GM12878 (cell line): Measurements from ENCODE around the gene DIAPH3. TPM values are rescaled to one million over a fixed set of nuclear protein-coding genes. Genes with fewer than 3 reads are reported as not detected.

Experiments
- ATAC-seq: fragments of 200-7000 bp; cut with Tn5 transposase; 3 replicates; pipeline ENCODE4 v1.9.1; 2020; ENCODE audit warnings: mild to moderate bottlenecking, moderate library complexity
- BruUV-seq: library from RNA; stranded (reverse); fragments of 400-500 nt; replicated peaks from 2 replicates; lab custom pipeline; 2021; lab: Mats Ljungman, UMichigan
- CTCF ChIA-PET: fragments of 300-600 bp; sonication (Branson Sonifier 250); formaldehyde crosslinking; extraction: SDS; loops from one replicate; lab custom pipeline; 2021; ENCODE audit warnings: inconsistent platforms; lab: Yijun Ruan, JAX
- POLR2A ChIA-PET: fragments of 350-600 bp; formaldehyde crosslinking; extraction: SDS; loops from one replicate; lab custom pipeline; 2021; ENCODE audit warnings: inconsistent platforms; lab: Charles Lee
- RAD21 ChIA-PET: fragments of 300-600 bp; sonication (Branson Sonifier 250); formaldehyde crosslinking; loops from one replicate; lab custom pipeline; 2023; ENCODE audit warnings: antibody characterized with exemption; ENCODE audit not compliant: unreplicated experiment; lab: Charles Lee
- SMC1A ChIA-PET: fragments of 300-600 bp; sonication (Branson Sonifier 250); formaldehyde crosslinking; loops from one replicate; lab custom pipeline; 2023; ENCODE audit not compliant: unreplicated experiment, uncharacterized antibody; lab: Charles Lee
- DNase-seq: peaks from one replicate; pipeline ENCODE4 v3.0.0-alpha.2; 2011; ENCODE audit warnings: low read depth, low spot score
- FAIRE-seq: peaks from 3 replicates; lab custom pipeline; 2011; peaks lifted over from hg19 to GRCh38; lab: Jason Lieb, UNC
- H2AFZ ChIP-seq: 2 replicates; pipeline ENCODE4 v1.6.0; 2011; ENCODE audit warnings: low read depth, low read length, control low read depth; ENCODE audit not compliant: control insufficient read depth
- H3K27ac ChIP-seq: 2 replicates; pipeline ENCODE4 v1.5.1; 2011; ENCODE audit warnings: control low read depth; ENCODE audit not compliant: control insufficient read depth, insufficient read depth
- H3K27me3 ChIP-seq, 2 experiments: replicated peaks in 1 of 2; 2 replicates each; pipeline versions ENCODE4 v1.6.0 to v1.6.1; 2011; ENCODE audit warnings: low read length in 1 of 2; ENCODE audit not compliant: control insufficient read depth in 2 of 2, insufficient read depth in 2 of 2
- H3K36me3 ChIP-seq, 2 experiments: 2 replicates each; pipeline ENCODE4 v1.5.1; 2011; ENCODE audit warnings: low read length in 1 of 2; ENCODE audit not compliant: control insufficient read depth in 2 of 2, insufficient read depth in 2 of 2
- H3K4me1 ChIP-seq: 2 replicates; pipeline ENCODE4 v1.6.1; 2011; ENCODE audit warnings: mild to moderate bottlenecking, low read length, moderate library complexity, mixed read lengths; ENCODE audit not compliant: control insufficient read depth, insufficient read depth
- H3K4me2 ChIP-seq: 2 replicates; pipeline ENCODE4 v1.6.0; 2011; ENCODE audit warnings: control low read depth; ENCODE audit not compliant: control insufficient read depth, insufficient read depth
- H3K4me3 ChIP-seq: fragments of 200-600 bp; sonication (generic); 2 replicates; pipeline ENCODE4 v1.5.1; 2016
- H3K79me2 ChIP-seq: 2 replicates; pipeline ENCODE4 v1.6.0; 2011; ENCODE audit warnings: low read length; ENCODE audit not compliant: control insufficient read depth, insufficient read depth
- H3K9ac ChIP-seq: 2 replicates; pipeline ENCODE4 v1.8.0; 2011; ENCODE audit warnings: low read length, control low read depth, mixed read lengths; ENCODE audit not compliant: control insufficient read depth, insufficient read depth
- H3K9me3 ChIP-seq: replicated peaks from 3 replicates; pipeline ENCODE4 v1.5.1; 2011; ENCODE audit warnings: mild to moderate bottlenecking, low read length; ENCODE audit not compliant: control insufficient read depth, insufficient read depth
- H4K20me1 ChIP-seq: 2 replicates; pipeline ENCODE4 v1.6.0; 2011; ENCODE audit not compliant: control insufficient read depth, insufficient read depth
- BCL11A ChIP-seq: IDR thresholded peaks from 2 replicates; pipeline ENCODE4 v1.6.1; 2011; ENCODE audit warnings: low read depth, low read length
- BCL3 ChIP-seq: IDR thresholded peaks from 2 replicates; pipeline ENCODE4 v1.6.1; 2011; ENCODE audit warnings: borderline replicate concordance, low read depth, mild to moderate bottlenecking, moderate library complexity, low read length; ENCODE audit not compliant: insufficient read depth, poor library complexity, severe bottlenecking
- CEBPZ ChIP-seq: fragments of 150-350 bp; IDR thresholded peaks from 2 replicates; pipeline ENCODE4 v1.6.1; 2016; ENCODE audit warnings: low read depth, low read length
- CHD1 ChIP-seq: IDR thresholded peaks from 2 replicates; pipeline ENCODE4 v1.6.1; 2012; ENCODE audit warnings: low read depth, low read length, improper control_type of control experiment
- RAD51 ChIP-seq: fragments of 450-650 bp; IDR thresholded peaks from 2 replicates; pipeline ENCODE4 v1.6.1; 2016; ENCODE audit warnings: moderate library complexity, mild to moderate bottlenecking, inconsistent platforms
- RFX5 ChIP-seq: IDR thresholded peaks from 2 replicates; pipeline ENCODE4 v1.6.1; 2011; ENCODE audit warnings: low read depth, low read length, improper control_type of control experiment
- SPI1 ChIP-seq: IDR thresholded peaks from 2 replicates; pipeline ENCODE4 v1.6.1; 2011; ENCODE audit warnings: low read depth, mild to moderate bottlenecking, low read length, moderate library complexity, borderline replicate concordance; ENCODE audit not compliant: insufficient read depth
- TCF7 ChIP-seq: IDR thresholded peaks from 2 replicates; pipeline ENCODE4 v1.6.1; 2014; ENCODE audit warnings: antibody characterized with exemption, borderline replicate concordance
- WGBS: methylation state at CpG from one replicate; pipeline ENCODE4 v1.1.6; 2016; ENCODE audit warnings: low lambda C conversion rate; ENCODE audit not compliant: insufficient replicate concordance, insufficient coverage; ENCODE audit errors: missing lambda C conversion rate; 5-methylcytosine and 5-hydroxymethylcytosine counted together
- in situ Hi-C: fragments of 300-500 bp; cut with MboI; formaldehyde crosslinking; loops from 9 replicates; pipeline ENCODE4 v1.14.3; 2018; ENCODE audit warnings: mixed read lengths
- intact Hi-C: fragments of 100-400 bp; cut with micrococcal nuclease; formaldehyde crosslinking; loops from one replicate; pipeline ENCODE4 v1.14.2; 2022; ENCODE audit not compliant: unreplicated experiment
- polyA plus RNA-seq, 11 experiments: library from polyadenylated mRNA; depleted of rRNA in 4 of 11; unstranded in 6 of 11; stranded (reverse) in 5 of 11; fragments of >200 nt; fragmentation: Nextera tagmentation in 4 of 11; fragmentation: Illumina TruSeq in 1 of 11; extraction: Ambion mirVana in 4 of 11; extraction: Trizol in 1 of 11; gene quantifications; 1 replicate in 1 of 11; 2 replicates in 10 of 11; pipeline versions ENCODE4 v1.2.1 to v1.2.3, GENCODE V29; 2011 to 2016; ENCODE audit warnings: inconsistent platforms in 2 of 11, missing spikeins in 2 of 11, low read depth in 1 of 11
- total RNA-seq, 4 experiments: library from RNA; depleted of rRNA in 3 of 4; stranded (reverse); fragments of >200 nt in 3 of 4; fragmentation: Illumina TruSeq in 1 of 4; extraction: Trizol in 1 of 4; gene quantifications; 2 replicates each; pipeline versions ENCODE4 v1.2.1 to v1.2.3, GENCODE V29; 2013 to 2021

Gene DIAPH3
- total and polyA plus RNA-seq, 10 of the 15 experiments (the other 5 are each of a cell fraction or from before 2014, with no cell fraction given) = 10.1 to 25.2 (median 15.4) TPM

- Histone ChIP-seq H3K4me2 (no peak overlapping the region), H3K4me3 (no peak overlapping the region), H4K20me1 (no peaks in the 10 kb centered on the region), H3K27me3 (no peaks in the 10 kb centered on the region), H3K27ac (no peak overlapping the region), H3K79me2 (no peaks in the 10 kb centered on the region), H3K4me1 (no peaks in the 10 kb centered on the region), H3K9me3 (no peaks in the 10 kb centered on the region), H3K9ac (no peak overlapping the region), H3K36me3 (no peaks in the 10 kb centered on the region), H2AFZ (no peak overlapping the region)
- POLR2A ChIA-PET = no interaction called here
- ATAC-seq (no peak), FAIRE-seq (no peak), DNase-seq (no peak)
- CTCF ChIA-PET = interaction anchor here (1.0 kb wide), 1 partner anchor 10 kb away, joined by 3 read pairs; no protein-coding TSS in a partner anchor
- SMC1A ChIA-PET = interaction anchor here (0.6 kb wide), 1 partner anchor 1447 kb away, joined by 3 read pairs; no protein-coding TSS in a partner anchor
- TF ChIP-seq TCF7 (no peak), SPI1 (peak; percentile 13; the same call in 1 of the 2 replicates), RAD51 (no peak), BCL3 (no peak)
- no TSS peak for BruUV-seq
- RAD21 ChIA-PET = interaction anchor here (0.7 kb wide), 1 partner anchor 77 kb away, joined by 3 read pairs; no protein-coding TSS in a partner anchor
- intact Hi-C loops = no loop called here
- in situ Hi-C loops = no loop called here
- WGBS = 27% methylated on average over 2 of the region's 2 CpGs
Observed at GRCh38 chr13:59963827-59964226, 199.9 kb downstream of the DIAPH3 start.

GRCh38 chr13:59963383-59963782, 200.3 kb downstream of the DIAPH3 start:
- no peak overlapping the region for H2AFZ ChIP-seq
- TF ChIP-seq CHD1 (no peak), CEBPZ (no peak), RFX5 (no peak), BCL11A (no peak)
- TF ChIP-seq, all 136 proteins: peak for 0
- ChIA-PET RAD21 (interaction anchor here (0.7 kb wide), 1 partner anchor 78 kb away, joined by 3 read pairs; no protein-coding TSS in a partner anchor), CTCF (no interaction called here), POLR2A (no interaction called here), SMC1A (interaction anchor here (1.6 kb wide), 2 partner anchors 12 to 64 kb away, joined by 3 to 4 read pairs; no protein-coding TSS in a partner anchor)
- in situ Hi-C loops (no loop called here), intact Hi-C loops (no loop called here)
- Histone ChIP-seq H3K27ac (no peak overlapping the region), H3K4me3 (no peak overlapping the region), H3K4me2 (no peak overlapping the region), H3K4me1 (no peaks in the 10 kb centered on the region), H3K79me2 (no peaks in the 10 kb centered on the region), H3K36me3 (no peaks in the 10 kb centered on the region), H3K27me3 (no peaks in the 10 kb centered on the region), H4K20me1 (no peaks in the 10 kb centered on the region), H3K9me3 (no peaks in the 10 kb centered on the region), H3K9ac (no peak overlapping the region)
- FAIRE-seq (no peak), DNase-seq (no peak), ATAC-seq (no peak)
- BruUV-seq = no TSS peak
